GM18507 (cell line): Measurements from ENCODE around the gene USH2A.
"Not testable (repeated sequence)": the region's sequence is repeated elsewhere in the genome, so short reads cannot be mapped to it uniquely, and the experiment has no call there.

Source experiments
- DNase-seq: peaks from one replicate; pipeline ENCODE4 v3.0.0; 2011; ENCODE audit warnings: low read depth; ENCODE audit not compliant: insufficient read length; ENCODE audit errors: extremely low spot score
- FAIRE-seq: peaks from 2 replicates; lab custom pipeline; 2011; peaks lifted over from hg19 to GRCh38; lab: Jason Lieb, UNC

USH2A gene

GRCh38 chr1:216173376-216173995, 249.8 kb downstream of the USH2A start:
- DNase-seq (no peak), FAIRE-seq (no peak)

- no peak for DNase-seq
- no peak for FAIRE-seq
These were observed 253.9 kb downstream of the USH2A start for GRCh38 chr1:216169351-216169750.

DNA sequence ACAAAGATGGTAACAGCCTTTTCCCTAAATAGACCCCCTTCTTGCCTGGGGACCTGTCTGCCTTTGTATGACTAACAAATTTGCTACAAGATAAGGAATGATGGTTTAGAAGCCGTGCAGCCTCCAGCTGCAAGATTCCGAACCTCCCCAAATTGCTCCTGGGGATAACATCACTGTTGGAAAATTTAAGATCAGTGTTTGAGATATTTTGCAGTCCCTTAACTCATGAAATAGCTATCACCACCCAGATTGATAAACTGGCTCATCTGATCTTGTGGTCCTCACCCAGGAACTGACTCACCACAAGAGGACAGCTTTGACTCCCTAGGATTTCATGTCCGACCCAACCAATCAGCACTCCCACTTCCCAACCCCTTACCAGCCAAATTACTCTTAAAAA, 254.7 kb downstream of the USH2A start:
- no peak for FAIRE-seq
- DNase-seq = no peak

DNA sequence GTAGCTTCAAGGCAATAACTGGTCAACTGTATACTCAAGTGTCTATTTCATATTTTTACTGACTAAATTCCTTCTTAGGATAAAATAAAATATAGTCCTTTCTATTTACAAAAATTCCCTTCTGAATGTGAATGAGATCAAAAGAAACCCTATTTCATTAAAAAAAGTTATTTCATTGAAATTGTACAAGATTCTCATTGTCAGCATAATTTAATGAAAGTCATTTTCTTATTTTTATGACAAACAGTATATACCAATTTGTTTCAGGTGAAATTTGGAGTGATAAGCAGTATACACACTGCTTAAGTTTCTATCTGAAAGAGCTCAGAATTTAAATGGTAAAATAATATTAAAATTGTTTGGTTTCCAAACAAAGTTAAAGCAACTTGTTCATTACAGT, 269.2 kb downstream of the USH2A start:
- DNase-seq = no peak

GRCh38 chr1:216153130-216153529, 270.1 kb downstream of the USH2A start:
- DNase-seq (no peak), FAIRE-seq (no peak)

More for the DNA sequence above, 269.2 kb downstream of the USH2A start:
- no peak for FAIRE-seq

DNA sequence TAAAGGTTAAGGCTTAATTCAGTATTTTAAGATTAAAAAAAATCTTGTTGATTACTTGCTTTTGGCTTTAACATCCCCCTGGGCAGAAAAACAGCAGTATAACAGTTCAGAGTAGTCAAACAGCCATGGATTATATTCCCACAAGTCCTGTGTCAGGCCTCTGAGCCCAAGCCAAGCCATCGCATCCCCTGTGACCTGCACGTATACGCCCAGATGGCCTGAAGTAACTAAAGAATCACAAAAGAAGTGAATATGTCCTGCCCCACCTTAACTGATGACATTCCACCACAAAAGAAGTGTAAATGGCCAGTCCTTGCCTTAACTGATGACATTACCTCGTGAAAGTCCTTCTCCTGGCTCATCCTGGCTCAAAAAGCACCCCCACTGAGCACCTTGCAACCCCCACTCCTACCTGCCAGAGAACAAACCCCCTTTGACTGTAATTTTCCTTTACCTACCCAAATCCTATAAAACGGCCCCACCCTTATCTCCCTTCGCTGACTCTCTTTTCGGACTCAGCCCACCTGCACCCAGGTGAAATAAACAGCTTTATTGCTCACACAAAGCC, 277.7 kb downstream of the USH2A start:
- DNase-seq, FAIRE-seq: not testable (repeated sequence)

- no peak for FAIRE-seq
These were observed 278.4 kb downstream of the USH2A start for GRCh38 chr1:216144661-216145450.

DNA sequence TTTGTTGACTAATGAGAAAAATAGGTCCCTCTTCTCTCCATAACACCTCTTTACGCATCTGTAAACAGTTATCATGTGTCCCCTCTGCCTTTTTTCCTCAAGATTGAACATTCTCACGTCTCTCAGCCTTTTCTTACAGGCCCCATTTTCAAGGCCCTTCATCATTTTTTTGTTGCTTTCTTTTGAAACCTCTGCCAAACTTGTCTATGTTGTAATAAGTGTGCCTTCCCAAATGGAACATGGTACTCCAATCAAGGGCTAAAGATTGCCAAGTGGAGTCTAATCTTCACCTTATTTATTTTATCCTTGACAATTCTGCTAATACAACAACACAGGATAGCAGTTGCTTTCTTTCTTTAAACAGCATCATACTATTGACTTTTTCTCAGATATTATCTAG, 280.3 kb downstream of the USH2A start:
- no peak for DNase-seq
- no peak for FAIRE-seq

More at GRCh38 chr1:216144661-216145450, 278.4 kb downstream of the USH2A start:
- DNase-seq = no peak

GRCh38 chr1:216140730-216141524, 282.3 kb downstream of the USH2A start:
- DNase-seq = no peak
- FAIRE-seq = no peak

DNA sequence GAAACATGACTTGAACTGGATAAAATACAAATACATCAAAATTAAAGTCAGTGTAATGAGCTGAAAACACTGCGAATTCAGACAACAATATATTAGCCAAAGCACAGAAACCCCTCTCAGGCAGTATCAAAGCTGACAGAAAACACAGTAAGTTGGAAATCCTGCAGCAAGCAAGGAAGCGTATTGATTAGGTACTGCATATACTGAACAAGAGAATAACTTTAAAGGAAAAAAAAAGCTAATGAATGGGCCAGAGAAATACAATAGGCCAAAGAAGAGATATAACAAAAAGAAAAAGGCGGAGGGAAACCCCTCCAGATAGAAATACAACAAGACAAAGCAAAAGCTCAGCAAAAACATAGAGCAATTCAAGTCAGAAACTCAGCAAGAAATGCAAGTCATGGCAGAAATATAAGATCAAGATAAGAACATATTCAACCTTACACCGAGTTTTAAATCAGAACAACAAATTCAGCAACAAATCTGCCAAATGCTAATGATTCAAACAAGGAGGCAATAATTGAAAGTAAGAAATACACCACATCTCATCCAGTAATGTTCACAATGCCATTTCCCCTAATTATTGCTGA, 299.0 kb downstream of the USH2A start:
- FAIRE-seq (no peak), DNase-seq (no peak)

DNA sequence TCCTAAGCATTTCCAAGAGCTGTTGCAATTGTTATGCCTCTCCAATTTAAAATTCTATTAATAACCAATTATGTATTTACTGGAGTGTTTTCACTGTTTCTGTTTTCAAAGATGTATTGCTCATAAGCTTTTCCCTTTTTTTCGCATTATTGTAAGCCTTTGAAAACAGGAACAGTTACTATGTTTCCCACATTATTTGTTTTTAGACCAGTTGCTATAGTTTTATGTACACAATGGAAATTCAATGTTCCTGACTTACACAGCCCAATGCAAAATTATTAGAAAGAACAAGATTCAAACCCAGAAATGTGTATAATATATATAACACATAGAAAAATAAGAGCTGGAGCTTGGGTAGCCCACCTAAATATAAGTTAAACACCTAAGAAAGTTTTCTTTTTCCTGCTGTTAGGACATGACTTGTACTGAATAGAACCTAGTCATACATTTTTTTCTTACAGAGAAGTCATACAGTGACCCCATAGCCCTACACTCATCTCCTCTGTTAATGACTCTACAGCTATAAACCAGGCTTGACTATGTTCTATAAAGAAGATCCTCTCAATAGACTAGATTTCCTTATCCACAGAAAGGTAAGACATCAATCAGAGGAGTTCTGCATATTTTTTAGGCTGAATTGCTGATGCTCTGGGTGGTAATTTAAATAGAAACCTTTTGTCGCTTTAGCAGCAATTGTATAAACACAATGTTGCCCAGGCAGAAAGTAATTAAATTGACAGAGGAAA, 299.6 kb downstream of the USH2A start:
- FAIRE-seq (no peak), DNase-seq (no peak)

DNA sequence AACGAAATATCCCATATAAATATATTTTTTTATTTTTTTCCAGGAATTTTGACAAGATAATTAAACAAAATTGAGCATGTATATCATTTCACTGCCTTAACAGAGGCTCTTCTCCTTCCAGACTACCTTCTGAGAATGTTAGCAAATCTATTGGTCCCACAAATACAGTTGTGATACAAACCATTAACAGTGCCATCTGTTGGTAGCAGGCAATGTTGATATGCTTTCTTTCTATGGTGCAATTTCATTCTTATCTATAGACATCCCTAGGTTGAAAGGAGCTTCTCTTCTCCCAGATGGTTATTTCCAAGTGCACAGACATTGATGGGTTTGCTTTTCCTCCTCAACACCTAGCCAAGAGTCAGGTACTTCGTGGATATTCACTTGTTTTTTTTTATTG, 303.6 kb downstream of the USH2A start:
- FAIRE-seq = no peak
- DNase-seq = no peak

DNA sequence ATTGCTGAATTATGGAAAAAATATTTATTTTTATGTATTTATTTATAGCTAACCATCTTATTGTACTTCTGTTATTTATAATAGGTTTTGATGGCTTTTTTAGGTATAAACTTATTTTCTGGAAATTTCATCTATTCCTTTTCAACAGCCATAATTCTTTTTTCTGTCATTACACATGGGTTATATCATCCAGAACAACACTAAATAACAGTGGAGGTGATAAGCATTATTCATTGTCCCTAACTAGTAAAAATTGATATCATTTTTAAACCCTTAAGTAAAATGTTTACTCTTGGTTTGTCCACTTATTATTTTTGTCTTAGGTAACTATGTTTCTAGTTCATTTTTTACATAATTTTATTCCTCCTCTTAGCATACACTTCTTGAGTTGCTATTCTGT, 309.1 kb downstream of the USH2A start:
- FAIRE-seq = no peak
- DNase-seq = no peak

- DNase-seq (no peak), FAIRE-seq (no peak)
These were observed 310.1 kb downstream of the USH2A start for GRCh38 chr1:216113181-216113580.

GRCh38 chr1:216111842-216112241, 311.4 kb downstream of the USH2A start:
- FAIRE-seq (no peak), DNase-seq (no peak)

DNA sequence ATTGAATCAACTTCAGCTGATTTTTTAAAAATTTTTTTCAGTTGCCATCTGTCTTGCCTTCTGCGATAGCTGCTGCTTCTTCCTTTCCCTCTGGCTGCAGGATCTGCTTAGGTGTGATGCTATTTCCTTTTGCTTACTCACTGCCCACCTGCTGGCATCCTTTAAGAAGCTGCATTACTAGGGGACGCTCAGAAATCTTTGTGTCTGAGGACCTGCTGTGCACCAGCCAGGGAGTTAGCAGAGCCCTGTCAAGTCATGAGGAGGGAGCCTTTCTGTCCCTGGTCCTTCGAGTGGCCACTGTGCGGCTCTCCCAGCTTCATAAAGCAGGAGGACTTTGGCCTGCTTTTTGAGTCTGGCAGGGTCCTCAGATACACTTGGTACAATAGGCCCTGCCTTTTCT, 327.8 kb downstream of the USH2A start:
- DNase-seq (no peak), FAIRE-seq (no peak)

DNA sequence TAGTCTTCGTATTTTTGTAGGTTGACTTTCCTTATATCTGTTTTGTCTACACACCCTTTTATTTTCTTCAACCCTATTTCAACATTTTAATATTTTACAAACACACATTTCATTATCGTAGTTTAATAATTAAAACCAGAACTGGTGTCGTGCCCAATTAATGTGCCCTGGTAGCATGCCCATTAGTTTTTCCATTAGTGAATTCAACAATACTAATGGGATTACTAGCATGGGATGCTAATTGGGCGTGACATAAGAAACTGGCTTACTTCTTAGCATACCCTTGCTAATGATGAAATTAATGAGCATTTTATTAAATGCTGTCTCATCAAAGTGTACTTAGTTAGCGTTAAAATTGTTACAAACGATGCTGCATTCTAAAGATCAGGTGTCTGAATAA, 332.7 kb downstream of the USH2A start:
- no peak for FAIRE-seq
- no peak for DNase-seq

DNA sequence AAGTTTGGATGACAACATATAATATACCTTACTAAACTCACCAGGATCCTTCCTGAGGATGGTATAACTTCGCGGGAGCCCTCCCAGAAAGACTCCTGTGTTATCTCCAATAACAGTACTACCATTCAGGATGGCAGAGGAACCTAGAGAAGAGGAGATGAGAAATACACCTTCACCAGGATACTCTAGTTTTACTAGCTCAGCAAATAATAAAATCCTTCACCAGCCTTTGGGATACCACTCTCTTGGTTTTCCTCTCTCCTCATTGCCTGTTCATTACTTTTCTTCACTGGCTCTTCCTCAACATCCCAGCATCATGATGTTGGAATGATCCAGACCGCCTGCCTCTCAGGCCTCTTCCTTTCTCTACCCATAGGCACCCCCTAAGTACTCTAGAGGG, 336.6 kb downstream of the USH2A start:
- FAIRE-seq (no peak), DNase-seq (no peak)

DNA sequence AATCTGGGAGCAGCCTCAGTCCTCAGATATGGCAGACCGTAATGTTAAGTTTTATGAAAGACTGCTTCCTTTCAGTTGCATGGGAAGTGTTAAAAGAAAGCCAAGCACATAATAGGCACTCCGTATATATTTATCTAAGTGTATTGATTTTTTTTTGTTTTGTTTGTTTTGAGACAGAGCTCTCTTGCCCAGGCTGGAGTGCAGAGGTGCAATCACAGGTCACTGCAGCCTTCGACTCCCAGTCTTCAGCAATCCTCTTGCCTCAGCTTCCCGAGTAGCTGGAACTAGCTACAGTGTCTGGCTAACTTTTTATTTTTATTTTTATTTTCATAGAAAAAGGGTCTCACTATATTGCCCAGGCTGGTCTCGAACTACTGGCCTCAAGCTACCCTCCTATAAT, 341.8 kb downstream of the USH2A start:
- FAIRE-seq = no peak

More for the DNA sequence above, 341.8 kb downstream of the USH2A start:
- no peak for DNase-seq
